Measurements from ENCODE around the gene SNAPC4. TPM values are rescaled to one million over a fixed set of nuclear protein-coding genes. Genes with fewer than 3 reads are reported as not detected.

SNAPC4 gene
- total RNA-seq, 1 donor from 2014 or later = 15.7 TPM

DNA sequence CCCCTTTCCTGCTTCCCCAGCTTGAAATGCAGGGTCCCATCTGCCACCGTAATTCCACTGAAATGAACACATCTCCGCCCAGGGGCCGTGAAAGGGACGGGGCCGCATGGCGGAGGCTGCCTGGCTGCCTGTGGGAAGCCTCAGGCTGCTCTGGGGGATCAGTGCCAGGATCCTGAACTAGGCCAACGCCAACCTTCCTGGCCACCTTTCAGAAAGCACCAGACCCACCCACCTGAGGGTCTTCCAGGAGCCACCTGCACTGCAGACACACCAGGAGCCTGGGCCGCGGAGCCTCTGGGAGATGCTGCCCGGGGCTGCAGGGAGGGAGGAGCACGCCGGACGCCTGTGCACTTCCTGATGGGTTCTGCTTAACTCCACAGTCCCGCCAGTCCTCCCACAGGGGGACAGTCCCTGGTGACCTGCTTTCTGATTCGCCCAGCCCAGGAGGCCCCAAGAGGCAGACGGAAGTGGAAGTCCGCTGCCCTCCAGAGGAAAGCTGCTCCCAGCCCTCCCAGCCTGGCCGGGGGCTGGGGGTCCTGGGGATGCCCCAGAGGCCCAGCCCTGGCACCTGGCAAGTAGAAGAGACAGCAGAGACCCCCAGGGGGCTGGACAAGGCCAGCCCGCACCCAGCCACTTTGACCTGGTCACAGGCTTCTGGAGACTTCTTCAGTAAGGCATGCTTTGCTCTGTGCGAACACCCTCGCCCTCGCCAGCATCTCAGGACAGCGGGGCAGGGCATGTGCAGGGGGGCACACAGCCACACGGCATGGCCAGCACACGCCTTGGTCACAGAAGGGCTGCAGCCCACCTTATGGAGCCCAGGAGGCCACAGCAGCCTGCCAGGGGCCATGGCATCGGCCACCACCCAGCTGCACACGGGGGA lies 26.4 kb downstream of the SNAPC4 start, which contains the start of gene CARD9:
Gene CARD9 (minus strand): TSS at position 370 of the 883 bp plus-strand sequence. CDS start 1,591 bp downstream, outside the sequence.
- Mint-ChIP-seq H3K36me3 (no peaks in the 10 kb centered on the region), H3K9me3 (no peaks in the 10 kb centered on the region), H3K4me3 (peak within 1 kb of the TSS; percentile 60), H3K27me3 (no peaks in the 10 kb centered on the region), H3K27ac (peak within 1 kb of the TSS; percentile 63), H3K4me1 (ENCODE audit: unreplicated experiment) (peaks cover 4% of the 10 kb centered on the region)
- TF ChIP-seq CTCF (conservative IDR thresholded peaks at IDR 0.05) = no peak
- no peak for DNase-seq (ENCODE audit: extremely low spot score, unreplicated experiment)

DNA sequence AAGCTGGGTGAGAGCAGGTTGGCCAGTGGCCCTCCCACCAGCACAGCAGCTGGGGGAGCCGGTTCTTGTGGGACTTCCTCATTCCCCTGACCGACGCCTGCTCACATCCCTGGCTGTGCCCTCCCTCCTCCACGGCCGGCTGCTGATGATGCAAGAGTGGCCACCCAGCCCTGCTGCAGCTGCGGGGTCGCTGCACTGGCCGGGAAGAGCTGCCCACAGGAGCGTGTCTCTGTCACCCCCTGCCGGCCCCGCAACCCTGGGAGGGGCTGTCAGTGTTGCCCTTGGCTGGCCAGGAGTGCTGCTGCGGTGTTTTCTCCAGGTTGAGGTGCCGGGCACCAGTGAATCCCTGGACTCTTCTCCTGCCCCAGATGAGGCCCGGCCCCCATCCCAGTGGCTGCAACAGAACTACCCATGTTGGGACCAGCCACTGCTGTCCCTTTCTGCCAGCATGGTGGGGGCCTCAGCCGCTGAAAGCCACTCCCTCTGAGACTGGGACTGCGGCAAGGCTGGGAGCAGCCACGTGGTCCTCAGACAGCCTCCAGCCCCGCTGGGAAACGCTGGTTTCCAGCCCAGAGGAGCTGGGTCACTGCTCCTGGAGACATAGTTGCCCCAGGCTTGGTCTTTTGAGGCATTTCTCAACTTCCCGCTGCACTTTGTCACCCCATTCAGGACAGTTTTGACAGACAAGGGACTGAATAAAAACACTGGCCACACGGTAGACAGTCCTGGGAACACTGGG lies 27.2 kb downstream of the SNAPC4 start:
- peak overlapping the region; percentile 60 for H3K4me3 Mint-ChIP-seq
- peak; percentile 52 for TF ChIP-seq CTCF (conservative IDR thresholded peaks at IDR 0.05)
- no peaks in the 10 kb centered on the region for H3K9me3 Mint-ChIP-seq
- no peaks in the 10 kb centered on the region for H3K27me3 Mint-ChIP-seq
- peak overlapping the region; percentile 63 for H3K27ac Mint-ChIP-seq
- H3K4me1 Mint-ChIP-seq (ENCODE audit: unreplicated experiment) = peaks cover 4% of the 10 kb centered on the region
- H3K36me3 Mint-ChIP-seq = no peaks in the 10 kb centered on the region
- DNase-seq (ENCODE audit: extremely low spot score, unreplicated experiment) = no peak

DNA sequence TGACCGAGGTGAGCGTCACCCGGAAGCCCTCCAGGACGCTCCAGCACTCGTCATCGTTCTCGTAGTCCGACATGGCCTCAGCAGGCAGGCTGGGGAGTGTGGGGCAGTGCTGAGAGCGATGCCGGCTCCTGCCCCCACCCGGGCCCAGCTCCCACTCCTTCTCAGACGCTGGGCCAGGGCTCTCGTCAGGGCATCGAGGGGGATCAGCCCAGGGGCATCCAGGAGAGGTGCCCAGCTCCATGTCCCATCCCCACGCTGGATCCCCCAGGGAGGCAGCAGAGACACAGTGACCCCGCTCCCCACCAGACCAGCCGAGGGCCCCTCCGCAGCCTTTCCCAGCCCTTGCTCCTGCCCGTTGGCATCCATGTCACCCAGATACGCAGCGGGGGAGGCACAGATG lies 28.0 kb downstream of the SNAPC4 start:
- no peak overlapping the region for H3K27ac Mint-ChIP-seq
- no peaks in the 10 kb centered on the region for H3K27me3 Mint-ChIP-seq
- H3K4me3 Mint-ChIP-seq = no peak overlapping the region
- DNase-seq (ENCODE audit: extremely low spot score, unreplicated experiment) = no peak
- peaks cover 4% of the 10 kb centered on the region for H3K4me1 Mint-ChIP-seq (ENCODE audit: unreplicated experiment)
- no peak for TF ChIP-seq CTCF (conservative IDR thresholded peaks at IDR 0.05)
- no peaks in the 10 kb centered on the region for H3K9me3 Mint-ChIP-seq
- no peaks in the 10 kb centered on the region for H3K36me3 Mint-ChIP-seq

DNA sequence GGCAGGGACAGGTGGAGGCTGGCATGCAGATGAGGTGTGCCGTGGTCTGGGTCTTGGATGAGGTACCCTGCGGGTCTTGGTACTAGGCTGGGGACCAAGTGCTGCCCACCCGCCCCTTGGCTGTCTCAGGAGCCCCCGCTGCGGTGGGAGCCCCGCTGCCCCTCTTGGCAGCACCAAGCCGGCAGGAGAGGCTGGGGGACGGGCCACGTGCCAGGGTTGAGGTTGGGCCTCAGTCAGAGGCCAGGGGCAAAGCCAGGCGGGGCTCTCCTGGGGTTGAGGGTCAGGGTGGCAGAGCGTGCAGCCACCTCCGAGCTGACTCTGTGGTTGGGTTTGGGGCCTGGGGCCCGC lies 28.5 kb downstream of the SNAPC4 start:
- Mint-ChIP-seq H3K4me1 (ENCODE audit: unreplicated experiment) (peaks cover 4% of the 10 kb centered on the region), H3K36me3 (no peaks in the 10 kb centered on the region), H3K9me3 (no peaks in the 10 kb centered on the region), H3K27me3 (no peaks in the 10 kb centered on the region), H3K4me3 (no peak overlapping the region), H3K27ac (no peak overlapping the region)
- DNase-seq (ENCODE audit: extremely low spot score, unreplicated experiment) = no peak
- no peak for TF ChIP-seq CTCF (conservative IDR thresholded peaks at IDR 0.05)

- H3K27ac Mint-ChIP-seq = no peak overlapping the region
- H3K4me3 Mint-ChIP-seq = no peak overlapping the region
- TF ChIP-seq CTCF (conservative IDR thresholded peaks at IDR 0.05) = no peak
- H3K27me3 Mint-ChIP-seq = no peaks in the 10 kb centered on the region
- H3K4me1 Mint-ChIP-seq (ENCODE audit: unreplicated experiment) = peaks cover 4% of the 10 kb centered on the region
- DNase-seq (ENCODE audit: extremely low spot score, unreplicated experiment) = no peak
- H3K36me3 Mint-ChIP-seq = no peaks in the 10 kb centered on the region
- no peaks in the 10 kb centered on the region for H3K9me3 Mint-ChIP-seq
These were observed 29.1 kb downstream of the SNAPC4 start for GRCh38 chr9:136370687-136371532.
